ENCODE data around the gene PSMD7.
"Not testable (repeated sequence)": the region's sequence is repeated elsewhere in the genome, so short reads cannot be mapped to it uniquely, and the experiment has no call there.

PSMD7 gene

GRCh38 chr16:74298104-74298503 lies 1.5 kb downstream of the PSMD7 start:
- DNase-seq: no peak

GRCh38 chr16:74302341-74302740 lies 5.7 kb downstream of the PSMD7 start:
- DNase-seq: no peak

- DNase-seq: no peak
These were observed 7.7 kb downstream of the PSMD7 start for GRCh38 chr16:74304164-74304834.

GRCh38 chr16:74304835-74305176 lies 8.2 kb downstream of the PSMD7 start:
- no peak for DNase-seq

GRCh38 chr16:74305281-74305680 lies 8.7 kb downstream of the PSMD7 start:
- no peak for DNase-seq

- no peak for DNase-seq
These were observed 9.6 kb downstream of the PSMD7 start for GRCh38 chr16:74305978-74306784.

- DNase-seq: no peak
These were observed 10.8 kb downstream of the PSMD7 start for GRCh38 chr16:74307383-74307782.

- no peak for DNase-seq
These were observed 13.5 kb downstream of the PSMD7 start for GRCh38 chr16:74309789-74310781.

GRCh38 chr16:74315059-74315458 lies 18.4 kb downstream of the PSMD7 start:
- no peak for DNase-seq

GRCh38 chr16:74320707-74321106 lies 24.1 kb downstream of the PSMD7 start:
- no peak for DNase-seq

GRCh38 chr16:74321356-74321755 lies 24.7 kb downstream of the PSMD7 start:
- no peak for DNase-seq

GRCh38 chr16:74322301-74322710 lies 25.7 kb downstream of the PSMD7 start:
- DNase-seq: no peak

- DNase-seq: not testable (repeated sequence)
These were observed 28.2 kb downstream of the PSMD7 start for GRCh38 chr16:74324777-74325176.

GRCh38 chr16:74325641-74326040 lies 29.0 kb downstream of the PSMD7 start:
- DNase-seq: no peak

GRCh38 chr16:74328346-74328745 lies 31.7 kb downstream of the PSMD7 start:
- not testable (repeated sequence) for DNase-seq

GRCh38 chr16:74332469-74332868 lies 35.9 kb downstream of the PSMD7 start:
- not testable (repeated sequence) for DNase-seq

GRCh38 chr16:74337506-74337905 lies 40.9 kb downstream of the PSMD7 start:
- DNase-seq: not testable (repeated sequence)

GRCh38 chr16:74339226-74339625 lies 42.6 kb downstream of the PSMD7 start:
- not testable (repeated sequence) for DNase-seq

- DNase-seq: not testable (repeated sequence)
These were observed 56.4 kb downstream of the PSMD7 start for GRCh38 chr16:74353038-74353437.

All from NCI-H187 (cell line).